HL-60 (cell line): Measurements from ENCODE around the gene TMEM235.

Experiments used
- DNase-seq, 2 experiments: peaks; one replicate each; pipeline ENCODE4 v3.0.0-alpha.2; 2010 to 2020; ENCODE audit warnings: low read depth in 1 of 2, low spot score in 1 of 2
- H3K27ac ChIP-seq: fragments of 250-450 bp; sonication (Bioruptor Pico); replicated peaks from 2 replicates; pipeline ENCODE4 v1.5.1; 2020; ENCODE audit warnings: mild to moderate bottlenecking, moderate library complexity
- H3K27me3 ChIP-seq: fragments of 250-450 bp; sonication (Bioruptor Pico); 2 replicates; pipeline ENCODE4 v1.5.1; 2021; ENCODE audit warnings: mild to moderate bottlenecking, moderate library complexity; ENCODE audit not compliant: insufficient read depth, poor library complexity, severe bottlenecking
- H3K4me3 ChIP-seq: replicated peaks from 2 replicates; pipeline ENCODE4 v1.5.1; 2011; ENCODE audit warnings: mild to moderate bottlenecking, control low read depth, low read length; ENCODE audit not compliant: insufficient read depth
- CTCF ChIP-seq: IDR thresholded peaks from one replicate; pipeline ENCODE4 v1.5.1; 2011; ENCODE audit warnings: low read length, control low read depth, inconsistent platforms; ENCODE audit not compliant: insufficient read depth
- GABPA ChIP-seq: IDR thresholded peaks from 2 replicates; pipeline ENCODE4 v1.6.1; 2012; ENCODE audit warnings: low read depth
- POLR2AphosphoS5 ChIP-seq: IDR thresholded peaks from 2 replicates; pipeline ENCODE4 v1.6.1; 2012; ENCODE audit warnings: low read depth
- REST ChIP-seq: IDR thresholded peaks from 2 replicates; pipeline ENCODE4 v1.6.1; 2012; ENCODE audit warnings: low read depth; ENCODE audit not compliant: insufficient replicate concordance
- SPI1 ChIP-seq: IDR thresholded peaks from 2 replicates; pipeline ENCODE4 v1.6.1; 2012; ENCODE audit warnings: low read depth, mild to moderate bottlenecking, borderline replicate concordance

TMEM235 gene

GRCh38 chr17:78248051-78248914 lies 16.9 kb downstream of the TMEM235 start:
- TF ChIP-seq POLR2AphosphoS5 (no peak), CTCF (no peak), SPI1 (no peak), GABPA (no peak), REST (no peak)
- Histone ChIP-seq H3K4me3 (no peak overlapping the region), H3K27ac (no peak overlapping the region), H3K27me3 (no peaks in the 10 kb centered on the region)
- DNase-seq = no peak

- no peak overlapping the region for H3K27ac ChIP-seq
- no peak for DNase-seq
- no peak overlapping the region for H3K4me3 ChIP-seq
- H3K27me3 ChIP-seq = no peaks in the 10 kb centered on the region
- TF ChIP-seq POLR2AphosphoS5 = no peak
- TF ChIP-seq CTCF = no peak
- TF ChIP-seq REST = no peak
- no peak for TF ChIP-seq SPI1
- no peak for TF ChIP-seq GABPA
Measured at GRCh38 chr17:78249074-78249817, 17.8 kb downstream of the TMEM235 start.

GRCh38 chr17:78249818-78250806 lies 18.7 kb downstream of the TMEM235 start:
- TF ChIP-seq REST (no peak), CTCF (no peak), SPI1 (no peak), GABPA (no peak), POLR2AphosphoS5 (no peak)
- H3K27ac ChIP-seq = no peak overlapping the region
- no peaks in the 10 kb centered on the region for H3K27me3 ChIP-seq
- DNase-seq = no peak
- no peak overlapping the region for H3K4me3 ChIP-seq
